ENCODE results near the gene NKD1. TPM values are rescaled to one million over a fixed set of nuclear protein-coding genes. Genes with fewer than 3 reads are reported as not detected.

NKD1 gene
- total and polyA plus RNA-seq, 7 donors = under 0.01 to 18.0 (median 6.7) TPM

DNA sequence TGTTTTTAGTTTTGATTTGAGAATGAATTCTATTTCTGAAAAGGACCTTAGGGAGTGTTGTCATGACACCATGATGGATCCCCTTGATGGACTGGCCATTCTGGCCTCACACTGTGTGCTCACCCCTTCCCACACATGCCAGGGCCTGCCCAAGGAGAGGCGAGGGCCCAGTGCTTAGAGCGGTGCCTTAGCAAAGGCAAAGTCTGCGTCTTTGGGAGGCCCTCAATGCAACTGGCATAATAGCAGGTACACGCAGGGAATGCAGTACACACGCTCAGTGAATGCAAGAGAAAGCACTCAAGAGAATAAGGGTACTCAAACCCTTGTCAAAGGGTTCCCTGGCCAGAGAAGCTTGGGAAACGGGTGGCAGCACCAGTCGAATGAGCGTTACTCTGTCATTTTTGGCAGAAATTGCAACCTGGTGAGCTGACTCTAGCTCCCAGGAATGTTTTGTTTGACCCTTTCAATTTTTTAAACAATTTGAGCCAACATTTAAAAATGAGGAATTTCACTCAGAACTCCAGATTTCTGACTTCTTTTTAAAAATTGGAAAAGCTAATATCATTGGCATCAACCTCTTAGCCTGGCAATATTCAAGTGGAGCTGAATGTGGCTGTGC is 32.1 kb downstream of the NKD1 start:
- Histone ChIP-seq H3K27me3 (no peaks in the 10 kb centered on the region), H3K9me3 (no peaks in the 10 kb centered on the region), H3K36me3 (no peaks in the 10 kb centered on the region), H3K27ac (peak overlapping the region in 1 of 4 donors; percentile 77), H3K4me3 (no peak overlapping the region), H3K4me1 (peaks cover 0 to 51% (median 37%) of the 10 kb centered on the region in 4 donors)
- TF ChIP-seq, protein P1, sequence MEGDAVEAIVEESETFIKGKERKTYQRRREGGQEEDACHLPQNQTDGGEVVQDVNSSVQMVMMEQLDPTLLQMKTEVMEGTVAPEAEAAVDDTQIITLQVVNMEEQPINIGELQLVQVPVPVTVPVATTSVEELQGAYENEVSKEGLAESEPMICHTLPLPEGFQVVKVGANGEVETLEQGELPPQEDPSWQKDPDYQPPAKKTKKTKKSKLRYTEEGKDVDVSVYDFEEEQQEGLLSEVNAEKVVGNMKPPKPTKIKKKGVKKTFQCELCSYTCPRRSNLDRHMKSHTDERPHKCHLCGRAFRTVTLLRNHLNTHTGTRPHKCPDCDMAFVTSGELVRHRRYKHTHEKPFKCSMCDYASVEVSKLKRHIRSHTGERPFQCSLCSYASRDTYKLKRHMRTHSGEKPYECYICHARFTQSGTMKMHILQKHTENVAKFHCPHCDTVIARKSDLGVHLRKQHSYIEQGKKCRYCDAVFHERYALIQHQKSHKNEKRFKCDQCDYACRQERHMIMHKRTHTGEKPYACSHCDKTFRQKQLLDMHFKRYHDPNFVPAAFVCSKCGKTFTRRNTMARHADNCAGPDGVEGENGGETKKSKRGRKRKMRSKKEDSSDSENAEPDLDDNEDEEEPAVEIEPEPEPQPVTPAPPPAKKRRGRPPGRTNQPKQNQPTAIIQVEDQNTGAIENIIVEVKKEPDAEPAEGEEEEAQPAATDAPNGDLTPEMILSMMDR (IDR thresholded peaks at IDR 0.05) = no peak
- TF ChIP-seq POLR2A (IDR thresholded peaks at IDR 0.05) (no peak), POLR2AphosphoS5 (IDR thresholded peaks at IDR 0.05) (no peak), EP300 (IDR thresholded peaks at IDR 0.05) (no peak)
- DNase-seq = no peak
- 92 to 93% methylated on average over 8 of the region's 8 CpGs for WGBS, 2 donors
- intact Hi-C loops (cut with DNase I) = loop anchor here (5.0 kb wide), 1 partner anchor 37 kb away; no protein-coding TSS in a partner anchor

DNA sequence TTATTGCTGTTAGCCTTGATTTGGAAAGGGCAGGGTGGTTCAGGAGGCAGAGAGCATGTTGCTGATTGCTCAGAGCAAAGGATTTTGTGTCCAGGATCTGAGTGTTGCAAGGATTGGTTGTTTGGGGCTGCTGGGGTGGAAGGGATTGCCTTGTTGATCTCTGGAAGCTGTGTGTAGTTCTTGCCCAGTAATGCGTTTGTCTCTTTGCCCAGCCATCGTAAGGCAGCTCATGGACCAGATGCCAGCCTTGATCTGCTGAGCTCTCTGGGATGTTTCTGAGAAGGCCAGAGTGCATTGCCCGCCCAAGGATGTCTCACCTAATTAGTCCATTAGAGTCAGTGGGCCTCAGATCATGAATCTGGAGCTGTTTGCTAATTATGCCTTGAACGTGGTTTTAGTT is 33.6 kb downstream of the NKD1 start:
- TF ChIP-seq EP300 (IDR thresholded peaks at IDR 0.05) = no peak
- TF ChIP-seq, protein P1 (IDR thresholded peaks at IDR 0.05) = no peak
- TF ChIP-seq POLR2AphosphoS5 (IDR thresholded peaks at IDR 0.05) = no peak
- Histone ChIP-seq H3K9me3 (no peaks in the 10 kb centered on the region), H3K27me3 (no peaks in the 10 kb centered on the region), H3K36me3 (no peaks in the 10 kb centered on the region), H3K4me1 (peaks cover 0 to 50% (median 38%) of the 10 kb centered on the region in 4 donors), H3K4me3 (no peak overlapping the region), H3K27ac (peak overlapping the region; percentile 53 to 77 (median 56))
- WGBS, 2 donors = 88 to 91% methylated on average over 4 of the region's 4 CpGs
- intact Hi-C loops (cut with DNase I) = loop anchor here (5.0 kb wide), 1 partner anchor 35 kb away; no protein-coding TSS in a partner anchor
- DNase-seq = no peak

DNA sequence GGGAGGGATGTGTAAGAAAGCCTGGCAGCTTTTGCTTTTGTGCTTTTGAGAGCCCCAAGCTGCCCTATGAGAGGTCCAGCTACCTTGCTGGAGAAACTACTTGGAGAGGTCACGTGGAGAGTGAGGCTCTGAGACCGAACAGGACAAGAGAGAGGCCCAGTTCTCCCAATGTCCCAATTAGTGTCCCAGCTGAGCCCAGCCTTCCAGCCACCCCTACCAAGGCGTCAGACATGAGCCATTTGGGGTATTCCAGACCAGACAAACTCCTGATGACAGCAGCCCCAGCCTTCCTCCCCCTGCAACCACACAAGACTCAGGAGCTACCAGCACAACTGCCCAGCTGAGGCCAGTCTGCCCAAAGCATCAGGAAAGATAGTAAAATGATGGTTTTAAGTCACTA is 35.0 kb downstream of the NKD1 start:
- no peaks in the 10 kb centered on the region for H3K9me3 ChIP-seq
- TF ChIP-seq POLR2A (IDR thresholded peaks at IDR 0.05) = no peak
- TF ChIP-seq, protein P1 (IDR thresholded peaks at IDR 0.05) = no peak
- TF ChIP-seq EP300 (IDR thresholded peaks at IDR 0.05) = no peak
- no peak for TF ChIP-seq POLR2AphosphoS5 (IDR thresholded peaks at IDR 0.05)
- 92 to 95% methylated on average over 3 of the region's 3 CpGs for WGBS, 2 donors
- intact Hi-C loops (cut with DNase I) = loop anchor here (5.0 kb wide), 1 partner anchor 34 kb away; no protein-coding TSS in a partner anchor
- no peak for DNase-seq
- peaks cover 0 to 50% (median 38%) of the 10 kb centered on the region in 4 donors for H3K4me1 ChIP-seq
- no peaks in the 10 kb centered on the region for H3K27me3 ChIP-seq
- peak overlapping the region in 3 of 4 donors; percentile 25 to 77 (median 57) for H3K27ac ChIP-seq
- H3K4me3 ChIP-seq = no peak overlapping the region
- no peaks in the 10 kb centered on the region for H3K36me3 ChIP-seq

DNA sequence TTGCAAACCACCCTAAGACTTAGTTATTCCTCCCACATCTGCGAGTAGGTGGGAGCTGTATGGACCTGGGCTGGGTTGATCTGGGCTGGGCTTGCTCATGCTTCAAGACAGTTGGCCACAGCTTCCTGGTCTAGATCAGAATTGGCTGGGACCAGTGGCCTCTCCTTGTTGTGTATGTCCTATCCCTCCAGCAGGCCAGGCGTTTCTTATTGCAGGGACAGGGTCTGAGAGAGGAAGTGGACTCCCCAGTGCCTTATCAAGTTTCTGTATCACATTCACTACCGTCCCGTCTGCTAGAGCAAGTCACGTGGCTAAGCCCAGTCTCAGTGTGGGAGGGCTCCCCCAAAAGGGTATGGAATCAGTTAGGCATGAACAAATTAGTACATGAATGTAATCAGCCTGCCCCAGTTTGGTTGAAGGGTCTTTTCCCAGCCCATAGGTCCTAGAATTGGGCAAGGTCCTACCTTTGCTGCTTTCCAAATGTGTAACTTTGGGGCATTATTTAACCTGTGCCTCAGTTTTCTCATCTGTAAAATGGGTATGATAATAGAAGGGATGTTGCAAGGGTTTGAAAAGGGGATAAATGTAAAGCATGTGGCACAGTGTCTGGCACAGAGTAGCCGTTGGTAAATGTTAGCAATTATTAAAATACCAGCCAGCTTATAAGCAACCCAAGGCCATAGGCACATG is 36.0 kb downstream of the NKD1 start:
- no peaks in the 10 kb centered on the region for H3K9me3 ChIP-seq
- no peak for DNase-seq
- 69 to 83% methylated on average over 6 of the region's 6 CpGs for WGBS, 2 donors
- intact Hi-C loops (cut with DNase I) = loop anchor here (5.0 kb wide), 1 partner anchor 33 kb away; no protein-coding TSS in a partner anchor
- no peak overlapping the region for H3K4me3 ChIP-seq
- H3K27ac ChIP-seq = peak overlapping the region; percentile 83 to 87 (median 84)
- no peak for TF ChIP-seq EP300 (IDR thresholded peaks at IDR 0.05)
- no peaks in the 10 kb centered on the region for H3K27me3 ChIP-seq
- H3K4me1 ChIP-seq = peaks cover 0 to 50% (median 38%) of the 10 kb centered on the region in 4 donors
- no peaks in the 10 kb centered on the region for H3K36me3 ChIP-seq

DNA sequence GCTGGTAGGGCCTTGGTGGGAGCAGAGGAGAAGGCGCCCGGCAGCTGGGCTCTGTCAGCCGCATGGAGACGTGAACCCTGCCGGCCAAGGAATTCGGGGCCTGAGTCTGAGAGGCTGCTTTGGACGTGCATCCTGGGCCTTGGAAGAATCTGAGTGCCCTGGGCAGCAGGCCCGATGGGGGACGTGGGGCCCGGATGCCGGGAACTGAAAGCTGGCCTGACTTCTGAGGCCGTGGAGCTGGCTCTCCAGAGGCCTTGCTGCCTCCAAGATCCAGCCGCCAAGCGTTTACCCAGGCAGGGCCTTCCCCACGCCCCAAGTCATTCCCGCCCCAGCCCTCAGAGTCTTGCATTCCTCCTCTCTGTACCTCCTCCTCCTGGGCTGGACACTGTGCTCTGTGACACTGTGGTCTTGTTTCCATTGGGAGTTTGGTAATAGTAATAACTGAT is 37.2 kb downstream of the NKD1 start:
- Histone ChIP-seq H3K27ac (peak overlapping the region; percentile 83 to 87 (median 84)), H3K36me3 (no peaks in the 10 kb centered on the region), H3K9me3 (no peaks in the 10 kb centered on the region), H3K4me3 (peak overlapping the region in 1 of 4 donors; percentile 0), H3K27me3 (no peaks in the 10 kb centered on the region), H3K4me1 (peaks cover 0 to 50% (median 36%) of the 10 kb centered on the region in 4 donors)
- WGBS, 2 donors = 75 to 80% methylated on average over 16 of the region's 16 CpGs
- TF ChIP-seq POLR2AphosphoS5 (IDR thresholded peaks at IDR 0.05) = peak; percentile 19 to 76 (median 74)
- peak in 1 of 4 donors; percentile 17 for TF ChIP-seq EP300 (IDR thresholded peaks at IDR 0.05)
- no peak for TF ChIP-seq POLR2A (IDR thresholded peaks at IDR 0.05)
- intact Hi-C loops (cut with DNase I) = no loop called here
- peak; percentile 93 for DNase-seq

Measured in sigmoid colon (tissue), 7 donors.